Activated naive CD4-positive, alpha-beta T cell treated with anti-CD3 and anti-CD28 coated beads, Interleukin-2, amount 50 U/mL, for 16 hours (primary cell): ENCODE data around the gene EFCAB13.

Experiments
- DNase-seq: peaks from one replicate; pipeline ENCODE4 v3.0.0-alpha.2; 2020

The EFCAB13 gene

GRCh38 chr17:47292206-47292605 lies 31.5 kb upstream of the EFCAB13 start:
- DNase-seq, result no peak

- DNase-seq, result no peak
These were observed 28.5 kb upstream of the EFCAB13 start for GRCh38 chr17:47295037-47295873.

DNA sequence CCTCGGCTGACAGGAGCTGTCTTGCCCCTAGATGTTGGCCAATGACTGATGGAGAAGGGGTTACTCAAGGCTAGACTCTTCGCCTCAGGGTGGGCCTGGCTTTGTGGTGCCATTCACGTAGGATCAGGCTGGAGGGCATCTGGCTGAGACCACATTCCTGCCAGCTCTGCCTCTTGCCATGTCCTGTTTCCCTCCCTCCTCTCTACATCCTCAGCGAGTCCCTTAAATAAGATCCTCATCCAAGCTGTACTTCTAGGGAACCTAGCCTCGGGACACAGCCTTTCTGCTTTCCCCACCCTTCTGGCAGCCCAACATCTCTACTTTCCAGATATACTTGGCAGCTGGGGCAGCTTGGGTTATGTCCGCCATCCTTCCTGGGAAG lies 27.9 kb upstream of the EFCAB13 start:
- no peak for DNase-seq

DNA sequence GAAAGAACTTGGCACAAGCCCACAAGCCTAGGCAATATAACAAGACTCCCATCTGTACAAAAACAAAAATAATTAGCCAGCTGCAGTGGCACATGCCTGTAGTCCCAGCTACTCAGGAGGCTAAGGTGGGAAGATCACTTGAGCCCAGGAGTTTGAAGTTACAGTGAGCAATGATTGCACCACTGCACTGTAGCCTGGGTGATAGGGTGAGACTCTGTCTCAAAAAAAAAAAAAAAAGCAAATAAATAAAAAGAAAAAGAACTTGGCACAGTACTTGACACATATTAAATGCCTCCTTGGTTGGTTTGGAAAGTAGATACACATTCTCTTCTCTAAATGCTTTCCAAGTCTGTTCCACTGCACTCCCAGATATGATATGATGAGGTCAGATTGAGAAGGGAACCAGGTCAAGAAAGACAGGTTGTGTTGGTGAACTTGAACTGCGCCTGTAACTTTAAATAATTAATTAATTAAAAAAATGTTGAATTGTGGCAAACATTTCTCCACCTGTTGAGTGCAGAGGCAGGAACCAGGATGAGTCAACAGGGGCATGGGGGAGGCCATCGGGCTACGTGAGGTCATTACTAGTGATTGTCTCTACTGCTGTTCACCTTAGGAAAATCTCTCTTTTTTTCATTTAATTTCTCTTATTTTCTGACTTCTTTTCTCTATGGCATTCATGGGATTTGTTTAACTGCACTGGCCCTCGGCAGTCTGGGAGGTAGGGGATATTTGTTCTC lies 25.9 kb upstream of the EFCAB13 start:
- no peak for DNase-seq

GRCh38 chr17:47298712-47299111 lies 25.0 kb upstream of the EFCAB13 start:
- no peak for DNase-seq

GRCh38 chr17:47299239-47299910 lies 24.4 kb upstream of the EFCAB13 start:
- DNase-seq, result no peak

DNA sequence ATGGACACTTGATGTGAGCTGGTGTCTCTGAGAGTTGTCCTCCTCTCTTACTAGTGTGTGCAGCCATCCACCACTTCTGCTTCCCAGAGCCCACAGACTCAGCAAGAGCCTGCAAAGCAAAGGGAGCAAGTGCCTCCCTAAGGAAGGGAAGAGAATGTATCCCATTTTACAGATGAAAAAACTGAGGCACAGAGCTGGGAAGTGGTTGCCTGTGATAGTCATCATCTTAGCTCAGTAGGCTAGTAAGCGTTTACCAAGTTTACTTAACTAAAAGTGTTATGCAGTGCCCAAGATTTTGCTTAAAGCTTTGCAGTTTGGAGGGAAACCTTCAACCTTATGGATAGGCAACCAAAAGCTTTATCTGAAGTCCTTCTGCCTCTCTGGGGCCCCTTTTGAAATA lies 23.0 kb upstream of the EFCAB13 start:
- DNase-seq, result no peak

GRCh38 chr17:47301161-47301560 lies 22.6 kb upstream of the EFCAB13 start:
- no peak for DNase-seq

DNA sequence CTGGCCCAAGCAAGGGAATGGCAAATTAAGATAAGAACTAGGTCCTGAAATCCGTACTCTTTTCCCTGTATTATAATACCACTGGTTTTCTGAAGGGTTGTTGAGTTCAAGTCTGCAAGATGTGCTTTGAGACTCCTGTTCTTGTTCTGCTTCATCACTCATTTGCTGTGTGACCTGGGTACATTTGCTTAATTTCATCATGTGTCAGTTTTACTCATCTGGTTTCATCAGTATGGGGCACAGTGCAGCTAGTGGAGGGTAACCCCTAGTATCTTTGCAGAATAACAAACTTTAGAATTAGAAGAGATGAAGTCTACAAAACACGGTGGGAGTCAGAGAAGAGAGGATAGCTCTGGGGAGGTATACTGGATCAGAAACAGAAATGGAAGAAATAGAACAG lies 21.9 kb upstream of the EFCAB13 start:
- DNase-seq, result no peak

GRCh38 chr17:47304186-47304585 lies 19.6 kb upstream of the EFCAB13 start:
- no peak for DNase-seq

- DNase-seq, result no peak
These were observed 18.3 kb upstream of the EFCAB13 start for GRCh38 chr17:47305302-47305923.

DNA sequence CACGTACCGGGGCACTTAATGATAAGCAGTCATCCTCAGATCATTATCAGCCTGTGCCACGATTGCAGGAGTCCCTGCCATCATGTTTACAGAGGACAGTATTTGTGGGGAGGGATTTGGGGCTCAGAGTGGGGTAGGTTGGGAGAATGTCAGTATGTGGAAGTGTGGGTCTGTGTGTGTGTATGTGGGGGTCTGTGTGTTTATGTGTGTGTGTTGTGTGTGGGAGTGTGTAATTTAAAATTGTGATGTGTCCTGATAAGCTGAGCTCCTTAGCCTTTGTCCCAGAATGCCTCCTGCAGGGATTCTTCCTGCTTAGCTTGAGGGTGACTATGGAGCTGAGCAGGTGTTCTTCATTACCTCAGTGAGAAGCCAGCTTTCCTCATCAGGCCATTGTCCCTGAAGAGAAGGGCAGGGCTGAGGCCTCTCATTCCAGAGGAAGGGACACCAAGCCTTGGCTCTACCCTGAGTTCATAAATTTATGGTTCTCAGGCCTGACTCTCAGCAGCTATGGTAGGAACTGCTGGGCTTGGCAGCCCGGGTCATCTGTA lies 13.5 kb upstream of the EFCAB13 start:
- no peak for DNase-seq

- no peak for DNase-seq
These were observed 12.3 kb upstream of the EFCAB13 start for GRCh38 chr17:47311420-47311819.

DNA sequence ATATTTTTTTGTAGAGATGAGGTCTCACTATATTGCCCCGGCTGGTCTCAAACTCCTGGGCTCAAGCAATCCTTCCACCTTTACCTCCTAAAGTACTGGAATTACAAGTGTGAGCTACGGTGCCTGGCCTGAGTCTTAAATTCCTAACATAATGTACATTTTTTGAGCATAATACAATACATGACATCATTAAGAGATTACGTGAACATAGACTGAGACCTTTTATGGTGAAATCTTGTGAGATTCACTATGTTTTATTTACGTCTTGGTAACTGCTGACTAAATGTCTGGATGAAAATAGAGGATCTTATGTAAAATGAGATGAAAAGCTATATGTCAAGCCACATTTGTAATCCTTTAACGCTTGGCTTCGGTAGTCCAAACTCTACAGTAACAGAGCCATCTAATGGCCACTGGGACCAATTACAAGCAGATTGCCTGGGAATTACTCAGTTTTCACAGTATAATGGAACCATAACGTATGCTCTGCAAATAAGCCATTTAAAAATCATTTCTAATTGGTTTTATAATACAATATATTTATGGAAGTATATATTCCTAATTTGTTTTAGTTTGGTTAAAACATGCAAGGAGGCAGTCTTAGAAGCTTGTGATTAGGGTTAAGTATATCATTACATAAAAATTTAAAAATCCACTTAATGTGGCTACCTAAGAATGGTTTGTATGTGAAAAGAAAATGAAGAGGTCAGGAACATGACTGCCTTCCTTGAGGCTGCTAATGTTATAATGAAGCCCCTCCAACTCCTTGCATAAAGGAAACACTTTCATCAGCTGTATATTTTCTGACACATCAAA lies 8.1 kb upstream of the EFCAB13 start:
- DNase-seq, result no peak

DNA sequence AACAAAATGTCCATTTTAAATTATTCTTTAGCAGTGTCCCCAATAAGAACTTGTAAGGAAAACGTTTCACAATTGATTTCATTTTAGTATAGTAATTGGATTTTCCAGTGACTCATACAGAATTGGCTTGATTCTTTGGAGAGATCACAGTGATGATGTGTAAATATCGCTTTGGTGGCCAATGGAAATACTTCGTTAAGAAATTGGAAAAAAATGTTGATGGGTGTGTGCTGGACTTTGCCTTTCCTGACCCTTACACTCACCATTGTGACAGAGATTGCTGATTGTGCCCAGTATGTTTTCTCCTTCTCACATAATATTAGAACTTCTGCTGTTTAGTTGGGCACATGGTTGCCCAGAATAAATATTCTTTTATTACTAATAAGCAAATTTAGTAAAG lies 7.4 kb upstream of the EFCAB13 start:
- no peak for DNase-seq

DNA sequence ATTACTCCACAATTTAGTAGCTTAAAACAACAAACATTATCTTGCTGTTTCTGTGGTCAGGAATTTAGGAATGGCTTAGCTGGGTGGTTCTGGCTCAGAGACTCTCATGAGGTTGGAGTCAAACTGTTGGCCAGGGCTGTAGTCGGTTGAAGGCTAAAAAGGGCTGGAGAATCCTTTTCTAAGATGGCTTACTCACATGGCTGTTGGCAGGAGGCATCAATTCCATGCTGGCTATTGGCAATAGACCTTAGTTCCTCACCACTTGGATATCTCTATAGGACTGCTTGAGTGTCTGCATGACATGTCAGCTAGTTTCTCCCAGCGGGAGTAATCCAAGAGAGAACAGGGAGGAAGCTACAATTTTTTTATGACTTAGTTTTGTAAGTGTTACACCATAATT lies 6.6 kb upstream of the EFCAB13 start:
- DNase-seq, result no peak

DNA sequence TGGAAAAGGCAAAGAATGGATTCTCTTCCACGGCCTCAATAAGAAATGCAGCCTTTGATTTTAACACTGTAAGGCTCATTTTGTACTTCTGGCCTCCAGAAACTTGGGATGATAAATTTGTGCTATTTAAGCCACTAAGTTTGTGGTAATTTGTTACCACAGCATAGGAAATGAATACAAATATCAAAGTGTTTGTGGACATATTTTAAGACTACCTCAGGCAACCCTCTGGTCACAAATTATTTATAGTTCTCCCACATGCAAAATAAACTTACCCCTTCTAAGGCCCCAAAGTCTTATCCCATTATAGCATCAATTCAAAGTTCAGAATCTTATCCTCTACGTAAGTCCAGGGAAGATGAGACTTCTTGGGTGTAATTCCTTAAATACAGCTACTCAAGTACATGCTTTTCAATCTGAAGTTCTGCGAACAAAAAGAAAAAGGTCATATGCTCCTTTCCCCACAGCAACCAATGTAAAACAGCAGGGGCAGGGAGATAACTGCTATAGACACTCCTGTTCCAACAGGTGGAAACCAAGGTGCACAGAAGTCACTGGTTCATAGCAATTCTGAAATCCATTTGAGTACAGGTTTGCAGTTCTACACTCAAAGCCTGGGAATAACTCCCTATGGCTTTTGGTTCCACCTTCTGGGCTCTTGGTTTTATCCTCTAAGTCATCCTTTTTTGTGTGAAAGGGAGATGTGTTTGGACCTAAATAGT lies 5.4 kb upstream of the EFCAB13 start:
- DNase-seq, result no peak

DNA sequence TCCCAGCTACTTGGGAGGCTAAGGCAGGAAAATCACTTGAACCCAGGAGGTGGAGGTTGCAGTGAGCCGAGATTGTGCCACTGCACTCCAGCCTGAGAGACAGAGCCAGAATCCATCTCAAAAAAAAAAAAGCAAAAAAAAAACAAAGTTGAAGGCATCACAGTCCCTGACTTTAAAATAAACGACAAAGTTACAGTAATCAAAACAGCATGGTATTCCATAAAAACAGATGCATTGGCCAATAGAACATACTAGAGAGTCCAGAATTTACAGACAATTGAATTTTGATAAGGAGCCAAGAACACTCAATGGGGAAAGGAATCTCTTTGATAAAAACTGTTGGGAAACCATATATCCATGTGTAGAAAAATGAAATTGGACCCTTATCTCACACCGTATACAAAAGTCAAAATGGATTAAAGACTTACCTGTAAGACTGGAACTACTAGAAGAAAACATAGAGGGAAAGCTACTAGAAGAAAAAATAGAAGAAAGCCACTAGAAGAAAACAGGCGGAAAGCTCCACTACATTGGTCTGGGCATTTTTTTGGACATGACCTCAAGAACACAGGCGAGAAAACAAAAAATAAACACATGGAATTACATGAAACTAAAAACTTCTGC lies 2.8 kb upstream of the EFCAB13 start:
- DNase-seq, result no peak

- peak; percentile 60 for DNase-seq
These were observed 667 bp downstream of the EFCAB13 start for GRCh38 chr17:47324224-47325020.

DNA sequence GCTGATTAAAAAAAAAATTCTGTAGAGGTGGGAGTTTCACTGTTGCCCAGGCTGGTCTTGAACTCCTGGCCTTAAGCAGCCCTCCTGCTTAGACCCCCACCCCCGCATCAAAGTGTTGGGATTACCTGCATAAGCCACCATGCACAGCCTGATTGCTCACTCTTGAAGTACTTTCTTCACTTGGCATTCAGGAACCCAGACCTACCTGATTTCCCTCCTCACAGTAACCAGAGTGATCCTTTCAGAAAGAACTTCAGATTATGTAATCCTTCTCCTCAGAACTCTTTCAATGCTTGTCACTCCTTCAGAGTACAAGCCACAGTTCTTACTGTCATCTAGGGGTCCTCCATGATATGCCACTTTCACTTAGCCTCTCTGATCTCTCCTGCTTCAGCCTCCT lies 1.4 kb downstream of the EFCAB13 start:
- DNase-seq, result no peak
